ENCODE measurements around the gene STPG4. TPM values are rescaled to one million over a fixed set of nuclear protein-coding genes. Genes with fewer than 3 reads are reported as not detected.
"Not testable (repeated sequence)": the region's sequence is repeated elsewhere in the genome, so short reads cannot be mapped to it uniquely, and the experiment has no call there.

The STPG4 gene
- total RNA-seq, 1 experiment from 2014 or later = 0.79 TPM

DNA sequence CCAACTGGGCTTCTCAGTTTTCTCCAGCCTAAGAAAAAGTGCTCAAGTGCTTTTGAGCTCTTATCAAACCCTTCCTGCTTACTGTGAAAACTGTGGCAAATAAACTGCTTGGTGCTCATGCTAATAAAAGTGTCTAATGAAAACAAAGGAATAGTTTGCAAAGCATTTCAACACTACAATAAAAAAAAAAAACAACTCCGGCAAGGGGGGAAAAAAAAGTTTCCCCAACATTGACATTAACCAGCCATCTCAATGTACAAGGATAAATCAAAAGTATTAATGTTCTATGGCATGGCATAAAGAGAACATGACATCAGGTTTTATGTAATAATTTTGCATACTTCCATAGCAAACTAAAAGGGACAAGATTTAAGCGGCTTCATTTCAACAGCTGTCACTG, 14.7 kb upstream of the STPG4 start:
- peaks cover 46% of the 10 kb centered on the region for H3K4me1 Mint-ChIP-seq (ENCODE audit: low read depth, unreplicated experiment)
- peaks cover 99% of the 10 kb centered on the region for H3K36me3 Mint-ChIP-seq (ENCODE audit: insufficient read depth, unreplicated experiment)
- Histone ChIP-seq H3K27me3 (replicated peaks; ENCODE audit: control insufficient read depth, insufficient read depth, low read length) (no peaks in the 10 kb centered on the region), H3K4me3 (ENCODE audit: low read depth, low read length) (no peak overlapping the region), H3K36me3 (ENCODE audit: control insufficient read depth, insufficient read depth, low read length) (no peaks in the 10 kb centered on the region), H3K4me1 (peaks cover 48% of the 10 kb centered on the region), H3K9me3 (no peaks in the 10 kb centered on the region)
- POLR2A ChIA-PET = interaction anchor here (1.3 kb wide), 1 partner anchor 143 kb away, joined by 3 read pairs; no protein-coding TSS in a partner anchor
- H3K9me3 Mint-ChIP-seq (ENCODE audit: unreplicated experiment) = no peaks in the 10 kb centered on the region
- no peak overlapping the region for H3K27ac Mint-ChIP-seq (ENCODE audit: unreplicated experiment)
- CTCF ChIA-PET = interaction anchor here (1.4 kb wide), 1 partner anchor 143 kb away, joined by 7 read pairs; no protein-coding TSS in a partner anchor
- TF ChIP-seq, protein P1, sequence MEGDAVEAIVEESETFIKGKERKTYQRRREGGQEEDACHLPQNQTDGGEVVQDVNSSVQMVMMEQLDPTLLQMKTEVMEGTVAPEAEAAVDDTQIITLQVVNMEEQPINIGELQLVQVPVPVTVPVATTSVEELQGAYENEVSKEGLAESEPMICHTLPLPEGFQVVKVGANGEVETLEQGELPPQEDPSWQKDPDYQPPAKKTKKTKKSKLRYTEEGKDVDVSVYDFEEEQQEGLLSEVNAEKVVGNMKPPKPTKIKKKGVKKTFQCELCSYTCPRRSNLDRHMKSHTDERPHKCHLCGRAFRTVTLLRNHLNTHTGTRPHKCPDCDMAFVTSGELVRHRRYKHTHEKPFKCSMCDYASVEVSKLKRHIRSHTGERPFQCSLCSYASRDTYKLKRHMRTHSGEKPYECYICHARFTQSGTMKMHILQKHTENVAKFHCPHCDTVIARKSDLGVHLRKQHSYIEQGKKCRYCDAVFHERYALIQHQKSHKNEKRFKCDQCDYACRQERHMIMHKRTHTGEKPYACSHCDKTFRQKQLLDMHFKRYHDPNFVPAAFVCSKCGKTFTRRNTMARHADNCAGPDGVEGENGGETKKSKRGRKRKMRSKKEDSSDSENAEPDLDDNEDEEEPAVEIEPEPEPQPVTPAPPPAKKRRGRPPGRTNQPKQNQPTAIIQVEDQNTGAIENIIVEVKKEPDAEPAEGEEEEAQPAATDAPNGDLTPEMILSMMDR (IDR thresholded peaks at IDR 0.05; ENCODE audit: insufficient read depth in 1 of 2, low read depth in 1 of 2, low read length in 1 of 2, severe bottlenecking in 1 of 2, unreplicated experiment in 1 of 2) = no peak
- H3K4me3 Mint-ChIP-seq (ENCODE audit: unreplicated experiment) = no peak overlapping the region
- DNase-seq = no peak
- intact Hi-C loops (cut with micrococcal nuclease; ENCODE audit: unreplicated experiment) = no loop called here
- BruUV-seq (replicated peaks) = no TSS peak
- H3K27me3 Mint-ChIP-seq (ENCODE audit: insufficient read depth, unreplicated experiment) = no peaks in the 10 kb centered on the region

DNA sequence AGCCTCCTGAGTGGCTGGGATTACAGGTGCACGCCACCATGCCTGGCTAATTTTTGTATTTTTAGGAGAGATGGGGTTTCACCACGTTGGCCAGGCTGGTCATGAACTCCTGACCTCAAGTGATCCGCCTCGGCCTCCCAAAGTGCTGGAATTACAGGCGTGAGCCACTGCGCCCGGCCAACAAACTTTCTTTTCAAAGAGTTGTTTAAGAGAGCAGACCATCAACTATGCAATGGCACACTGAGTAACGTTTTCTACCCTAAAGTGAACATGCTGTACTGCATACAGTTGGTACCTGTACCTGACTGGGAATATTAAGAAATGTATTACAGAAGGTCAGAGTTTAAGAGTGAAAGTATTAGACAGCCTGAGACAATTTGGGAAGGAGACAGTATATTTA, 13.8 kb upstream of the STPG4 start:
- CTCF ChIA-PET; H3K27me3 Mint-ChIP-seq (ENCODE audit: insufficient read depth, unreplicated experiment); H3K4me3 Mint-ChIP-seq (ENCODE audit: unreplicated experiment); intact Hi-C loops (cut with micrococcal nuclease; ENCODE audit: unreplicated experiment); H3K36me3 ChIP-seq (ENCODE audit: control insufficient read depth, insufficient read depth, low read length); POLR2A ChIA-PET; DNase-seq; H3K9me3 ChIP-seq; H3K27ac Mint-ChIP-seq (ENCODE audit: unreplicated experiment); BruUV-seq (replicated peaks); H3K4me3 ChIP-seq (ENCODE audit: low read depth, low read length); H3K27me3 ChIP-seq (replicated peaks; ENCODE audit: control insufficient read depth, insufficient read depth, low read length); H3K9me3 Mint-ChIP-seq (ENCODE audit: unreplicated experiment): not testable (repeated sequence)
- peaks cover 99% of the 10 kb centered on the region for H3K36me3 Mint-ChIP-seq (ENCODE audit: insufficient read depth, unreplicated experiment)
- peaks cover 47% of the 10 kb centered on the region for H3K4me1 ChIP-seq
- peaks cover 50% of the 10 kb centered on the region for H3K4me1 Mint-ChIP-seq (ENCODE audit: low read depth, unreplicated experiment)

DNA sequence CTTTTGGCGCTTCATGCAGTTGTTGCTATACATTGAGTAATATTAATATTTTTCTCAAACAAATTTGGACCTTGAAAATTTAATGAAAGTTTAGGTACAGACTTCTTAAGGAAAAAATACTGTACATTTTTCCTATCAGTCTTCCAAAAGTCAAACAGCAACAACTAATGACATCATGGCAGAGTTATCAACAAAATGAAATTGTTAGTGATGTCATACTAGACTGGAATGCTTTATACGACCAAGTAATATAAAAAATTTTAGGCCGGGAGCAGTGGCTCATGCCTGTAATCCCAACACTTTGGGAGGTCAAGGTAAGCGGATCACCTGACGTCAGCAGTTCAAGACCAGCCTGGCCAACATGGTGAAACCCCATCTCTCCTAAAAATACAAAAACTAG, 12.0 kb upstream of the STPG4 start:
- Mint-ChIP-seq H3K9me3 (ENCODE audit: unreplicated experiment) (no peaks in the 10 kb centered on the region), H3K27me3 (ENCODE audit: insufficient read depth, unreplicated experiment) (no peaks in the 10 kb centered on the region), H3K4me3 (ENCODE audit: unreplicated experiment) (no peak overlapping the region), H3K27ac (ENCODE audit: unreplicated experiment) (no peak overlapping the region), H3K36me3 (ENCODE audit: insufficient read depth, unreplicated experiment) (peaks cover 100% of the 10 kb centered on the region), H3K4me1 (ENCODE audit: low read depth, unreplicated experiment) (peaks cover 37% of the 10 kb centered on the region)
- no TSS peak for BruUV-seq (replicated peaks)
- DNase-seq = no peak
- Histone ChIP-seq H3K9me3 (no peaks in the 10 kb centered on the region), H3K4me3 (ENCODE audit: low read depth, low read length) (no peak overlapping the region), H3K4me1 (peaks cover 32% of the 10 kb centered on the region), H3K27me3 (replicated peaks; ENCODE audit: control insufficient read depth, insufficient read depth, low read length) (no peaks in the 10 kb centered on the region), H3K36me3 (ENCODE audit: control insufficient read depth, insufficient read depth, low read length) (no peaks in the 10 kb centered on the region)
- CTCF ChIA-PET = interaction anchor here (0.6 kb wide), 1 partner anchor 137 kb away, joined by 3 read pairs; no protein-coding TSS in a partner anchor
- TF ChIP-seq, protein P1 (IDR thresholded peaks at IDR 0.05; ENCODE audit: insufficient read depth in 1 of 2, low read depth in 1 of 2, low read length in 1 of 2, severe bottlenecking in 1 of 2, unreplicated experiment in 1 of 2) = no peak
- POLR2A ChIA-PET = no interaction called here
- intact Hi-C loops (cut with micrococcal nuclease; ENCODE audit: unreplicated experiment) = no loop called here
